ENCODE measurements around the gene WLS. TPM values are rescaled to one million over a fixed set of nuclear protein-coding genes. Genes with fewer than 3 reads are reported as not detected.

Gene WLS
- total RNA-seq, 6 experiments from 2014 or later, result 9.3 to 36.0 (median 25.8) TPM

DNA sequence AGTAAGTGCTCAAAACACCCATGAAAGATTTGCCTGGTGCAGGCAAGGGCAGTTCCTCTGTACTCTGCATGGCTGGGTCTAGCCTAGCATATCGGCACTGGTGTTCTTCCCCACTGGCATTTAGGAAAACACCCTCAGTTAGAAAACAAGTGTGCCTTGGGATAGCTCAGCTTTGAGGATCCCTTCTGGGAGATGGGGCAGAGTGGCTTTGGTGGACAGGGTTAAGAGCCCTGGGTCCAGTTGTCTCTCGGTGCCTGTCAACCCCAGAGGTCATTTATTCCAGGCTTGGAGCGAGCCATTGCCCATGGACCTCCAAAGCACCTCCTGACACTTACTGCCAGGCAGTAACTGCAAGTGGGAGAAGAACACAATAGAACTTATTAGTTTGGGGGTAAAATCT is 101.1 kb downstream of the WLS start:
- no peak for DNase-seq
- Histone ChIP-seq H3K27me3 (no peaks in the 10 kb centered on the region), H3K4me3 (no peak overlapping the region), H3K9me3 (no peaks in the 10 kb centered on the region), H3K27ac (no peak overlapping the region), H3K4me1 (no peaks in the 10 kb centered on the region), H3K36me3 (no peaks in the 10 kb centered on the region)
- intact Hi-C loops (cut with DNase I), result no loop called here
- no peak for ATAC-seq
- no peak for TF ChIP-seq POLR2A (IDR thresholded peaks at IDR 0.05)
- TF ChIP-seq, protein P1, sequence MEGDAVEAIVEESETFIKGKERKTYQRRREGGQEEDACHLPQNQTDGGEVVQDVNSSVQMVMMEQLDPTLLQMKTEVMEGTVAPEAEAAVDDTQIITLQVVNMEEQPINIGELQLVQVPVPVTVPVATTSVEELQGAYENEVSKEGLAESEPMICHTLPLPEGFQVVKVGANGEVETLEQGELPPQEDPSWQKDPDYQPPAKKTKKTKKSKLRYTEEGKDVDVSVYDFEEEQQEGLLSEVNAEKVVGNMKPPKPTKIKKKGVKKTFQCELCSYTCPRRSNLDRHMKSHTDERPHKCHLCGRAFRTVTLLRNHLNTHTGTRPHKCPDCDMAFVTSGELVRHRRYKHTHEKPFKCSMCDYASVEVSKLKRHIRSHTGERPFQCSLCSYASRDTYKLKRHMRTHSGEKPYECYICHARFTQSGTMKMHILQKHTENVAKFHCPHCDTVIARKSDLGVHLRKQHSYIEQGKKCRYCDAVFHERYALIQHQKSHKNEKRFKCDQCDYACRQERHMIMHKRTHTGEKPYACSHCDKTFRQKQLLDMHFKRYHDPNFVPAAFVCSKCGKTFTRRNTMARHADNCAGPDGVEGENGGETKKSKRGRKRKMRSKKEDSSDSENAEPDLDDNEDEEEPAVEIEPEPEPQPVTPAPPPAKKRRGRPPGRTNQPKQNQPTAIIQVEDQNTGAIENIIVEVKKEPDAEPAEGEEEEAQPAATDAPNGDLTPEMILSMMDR (IDR thresholded peaks at IDR 0.05), result no peak
- WGBS (ENCODE audit: insufficient coverage, low coverage, low lambda C conversion rate, missing lambda C conversion rate), result 100% methylated on average over 3 of the region's 3 CpGs

DNA sequence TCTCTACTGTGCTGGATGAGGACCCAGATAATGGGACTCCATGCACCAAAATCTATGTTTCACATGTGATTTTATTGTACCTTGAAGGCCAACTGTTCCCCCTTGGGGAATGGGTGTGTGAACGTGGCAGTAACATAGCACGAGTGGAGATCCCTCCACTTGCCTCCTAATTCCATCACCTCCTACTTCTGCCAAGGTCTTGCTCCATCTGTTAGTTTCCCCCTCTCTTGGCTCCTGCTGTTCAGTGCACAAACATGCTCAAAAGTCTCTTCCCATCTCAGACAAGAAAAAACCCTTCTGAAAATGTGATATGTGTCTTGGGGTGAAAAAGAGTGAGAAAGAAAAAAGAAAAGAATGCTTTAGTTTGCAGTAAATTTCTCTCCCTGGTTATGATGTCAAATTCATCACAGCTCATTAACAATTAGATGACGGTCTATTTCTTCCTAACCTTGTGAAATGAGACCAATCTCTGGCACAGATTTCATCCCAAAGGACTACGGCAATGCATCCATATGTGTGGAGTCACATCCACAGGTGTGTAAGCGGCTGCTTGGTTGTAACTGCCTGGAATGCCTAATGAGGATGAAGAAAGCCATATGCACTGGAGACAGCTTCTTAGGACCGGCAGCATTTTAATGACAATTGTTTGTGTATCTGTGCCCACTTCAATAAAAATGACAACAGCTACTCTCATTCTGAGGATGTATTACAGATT is 102.6 kb downstream of the WLS start:
- 87% methylated on average over 5 of the region's 6 CpGs for WGBS (ENCODE audit: insufficient coverage, low coverage, low lambda C conversion rate, missing lambda C conversion rate)
- no peak for ATAC-seq
- no peaks in the 10 kb centered on the region for H3K27me3 ChIP-seq
- intact Hi-C loops (cut with DNase I), result loop anchor here in 1 of 2 donors (5.0 kb wide), 1 partner anchor 198 kb away; no protein-coding TSS in a partner anchor
- H3K4me3 ChIP-seq, result no peak overlapping the region
- no peaks in the 10 kb centered on the region for H3K9me3 ChIP-seq
- H3K4me1 ChIP-seq, result no peaks in the 10 kb centered on the region
- no peak overlapping the region for H3K27ac ChIP-seq
- DNase-seq, result no peak
- no peaks in the 10 kb centered on the region for H3K36me3 ChIP-seq
- no peak for TF ChIP-seq POLR2A (IDR thresholded peaks at IDR 0.05)
- TF ChIP-seq, protein P1 (IDR thresholded peaks at IDR 0.05), result no peak

DNA sequence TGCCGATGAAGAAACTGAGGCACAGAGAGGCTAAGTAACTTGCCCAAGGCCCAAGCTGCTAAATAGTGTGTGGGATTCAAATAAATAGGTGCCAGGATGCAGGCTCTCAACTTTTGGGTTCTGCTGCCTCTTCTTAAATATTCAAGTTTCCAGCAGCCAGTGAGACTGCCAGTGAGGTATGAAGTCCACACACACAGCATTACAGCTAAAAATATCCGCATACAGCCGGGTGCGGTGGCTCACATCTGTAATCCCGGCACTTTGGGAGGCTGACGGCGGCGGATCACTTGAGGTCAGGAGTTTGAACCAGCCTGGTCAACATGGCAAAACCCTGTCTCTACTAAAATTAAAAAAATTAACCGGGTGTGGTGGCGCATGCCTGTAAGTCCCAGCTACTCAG is 103.5 kb downstream of the WLS start:
- intact Hi-C loops (cut with DNase I), result loop anchor here in 1 of 2 donors (5.0 kb wide), 1 partner anchor 198 kb away; no protein-coding TSS in a partner anchor
- no peaks in the 10 kb centered on the region for H3K36me3 ChIP-seq
- no peak for ATAC-seq

DNA sequence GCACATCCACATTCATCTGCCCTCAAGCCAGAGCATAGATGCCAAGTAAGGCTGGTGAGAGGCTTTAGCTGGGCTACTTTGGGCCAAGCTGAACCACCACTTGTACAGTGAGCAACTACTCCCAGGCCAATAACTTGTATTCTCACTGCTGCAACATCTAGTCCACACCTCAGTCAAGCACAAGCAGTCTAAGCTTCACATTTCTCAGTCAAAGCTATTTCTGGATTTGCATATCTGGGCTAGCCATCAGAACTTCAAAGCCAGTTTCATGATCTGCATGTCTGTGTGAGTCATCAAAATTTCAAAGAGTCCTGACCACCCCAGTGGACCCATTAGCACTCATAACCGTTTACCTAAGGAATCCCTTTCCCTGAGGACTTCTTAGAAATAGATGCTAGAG is 104.2 kb downstream of the WLS start:
- Histone ChIP-seq H3K36me3 (no peaks in the 10 kb centered on the region), H3K27me3 (no peaks in the 10 kb centered on the region), H3K27ac (no peak overlapping the region), H3K4me3 (no peak overlapping the region), H3K9me3 (no peaks in the 10 kb centered on the region), H3K4me1 (no peaks in the 10 kb centered on the region)
- ATAC-seq (no peak), DNase-seq (no peak)
- intact Hi-C loops (cut with DNase I), result loop anchor here in 1 of 2 donors (5.0 kb wide), 1 partner anchor 199 kb away; no protein-coding TSS in a partner anchor
- WGBS (ENCODE audit: insufficient coverage, low coverage, low lambda C conversion rate, missing lambda C conversion rate), result 50% methylated on average over 1 of the region's 1 CpG
- TF ChIP-seq, protein P1 (IDR thresholded peaks at IDR 0.05), result no peak
- no peak for TF ChIP-seq POLR2A (IDR thresholded peaks at IDR 0.05)

More for the DNA sequence above, 103.5 kb downstream of the WLS start:
- no peak for DNase-seq
- Histone ChIP-seq H3K4me1 (no peaks in the 10 kb centered on the region), H3K27ac (no peak overlapping the region), H3K27me3 (no peaks in the 10 kb centered on the region), H3K4me3 (no peak overlapping the region), H3K9me3 (no peaks in the 10 kb centered on the region)
- no peak for TF ChIP-seq POLR2A (IDR thresholded peaks at IDR 0.05)
- TF ChIP-seq, protein P1 (IDR thresholded peaks at IDR 0.05), result no peak
- WGBS (ENCODE audit: insufficient coverage, low coverage, low lambda C conversion rate, missing lambda C conversion rate), result 63% methylated on average over 8 of the region's 10 CpGs
